ENCODE measurements around the gene EPHA10.

The EPHA10 gene

GRCh38 chr1:37670133-37670532, 94.8 kb downstream of the EPHA10 start:
- FAIRE-seq, result no peak

- no peak for FAIRE-seq
Measured at GRCh38 chr1:37667023-37667671, 97.8 kb downstream of the EPHA10 start.

- no peak for FAIRE-seq
Measured at GRCh38 chr1:37666241-37666867, 98.6 kb downstream of the EPHA10 start.
